ENCODE data around the gene HERPUD1. TPM values are rescaled to one million over a fixed set of nuclear protein-coding genes. Genes with fewer than 3 reads are reported as not detected.

Gene HERPUD1
- total and polyA plus RNA-seq, 9 of the 15 experiments (the other 6 are each of a cell fraction or from before 2014, with no cell fraction given) = 14.2 to 60.7 (median 37.4) TPM

DNA sequence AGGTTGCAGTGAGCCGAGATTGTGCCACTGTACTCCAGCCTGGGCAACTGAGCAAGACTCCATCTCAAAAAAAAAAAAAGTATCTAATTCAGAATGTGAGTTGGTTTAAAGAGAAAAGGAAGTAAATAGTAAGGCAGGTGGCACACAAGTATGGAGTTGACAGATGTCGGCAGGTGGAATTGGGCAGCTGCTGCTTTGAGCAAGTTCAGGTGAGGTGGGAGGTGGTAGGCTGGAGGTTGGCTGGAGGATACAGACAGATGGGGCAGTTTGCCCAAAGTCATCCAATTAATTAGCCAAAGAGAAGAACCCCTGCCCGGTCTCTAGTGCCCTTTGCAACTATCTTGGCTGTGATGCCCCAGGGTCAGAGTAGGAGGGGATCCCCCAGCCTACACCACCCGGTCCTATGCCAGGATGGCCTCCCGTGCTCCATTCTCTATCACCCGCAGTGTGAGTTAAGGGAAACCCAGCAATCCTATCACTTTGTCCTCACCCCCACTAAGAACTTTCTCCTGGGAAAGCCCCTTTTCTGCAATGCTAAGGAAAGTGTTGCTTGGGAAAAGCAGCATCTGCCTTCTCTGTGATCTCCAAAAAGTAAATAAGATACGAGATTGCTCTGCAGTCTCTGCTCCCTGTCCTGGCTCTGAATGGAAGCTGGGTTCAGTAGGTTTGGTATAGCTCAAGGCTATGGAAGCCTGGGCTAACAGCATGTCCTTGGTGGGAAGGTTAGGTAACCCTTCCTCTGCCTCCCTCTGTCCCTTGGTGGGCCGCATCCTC lies 34.7 kb upstream of the HERPUD1 start:
- Histone ChIP-seq H4K20me1 (replicated peaks; ENCODE audit: control insufficient read depth, insufficient read depth, low read length) (no peaks in the 10 kb centered on the region; the same call in 1 of the 2 replicates), H3K9me3 (replicated peaks; ENCODE audit: control insufficient read depth, insufficient read depth, low read depth, low read length) (no peaks in the 10 kb centered on the region), H3K79me2 (ENCODE audit: control insufficient read depth, insufficient read depth, low read length) (no peaks in the 10 kb centered on the region), H3K4me3 (no peak overlapping the region), H3K9ac (ENCODE audit: insufficient read depth in 1 of 2, low read depth in 2 of 2, low read length in 2 of 2) (no peak overlapping the region), H3K4me1 (replicated peaks in 1 of 2; ENCODE audit: control insufficient read depth in 2 of 2, insufficient read depth in 2 of 2, low read length in 2 of 2) (peaks cover 0 to 3% of the 10 kb centered on the region in 2 experiments; a peak in 1 of 5 replicates), H3K36me3 (ENCODE audit: control insufficient read depth, insufficient read depth, low read length) (no peaks in the 10 kb centered on the region), H3K27me3 (ENCODE audit: control insufficient read depth in 2 of 2, insufficient read depth in 2 of 2, low read length in 2 of 2) (peaks cover 25 to 69% of the 10 kb centered on the region in 2 experiments; a peak in 4 of 5 replicates), H3K9me1 (ENCODE audit: control insufficient read depth, insufficient read depth, low read length) (no peaks in the 10 kb centered on the region), H2AFZ (ENCODE audit: low read depth, low read length) (no peak overlapping the region), H3K4me2 (ENCODE audit: insufficient read depth, low read length) (no peak overlapping the region), H3K27ac (ENCODE audit: extremely low read depth, low read depth, low read length) (no peak overlapping the region)
- no peak for ATAC-seq
- intact Hi-C loops (cut with micrococcal nuclease) (no loop called here), in situ Hi-C loops (cut with MboI) (no loop called here)
- no TSS peak for BruUV-seq (replicated peaks)
- no peak for DNase-seq (ENCODE audit: extremely low read depth in 1 of 4, low spot score in 3 of 4)
- CTCF ChIA-PET (ENCODE audit: low intra/inter-chr PET ratio) = no interaction called here
- WGBS (ENCODE audit: insufficient coverage, low coverage, missing lambda C conversion rate) = 4% methylated on average over 8 of the region's 8 CpGs
- no peak for FAIRE-seq
- POLR2A ChIA-PET = interaction anchor here (0.7 to 0.9 kb wide), 5 partner anchors 15 to 83 kb away, joined by 3 to 4 read pairs (median 3); no protein-coding TSS in a partner anchor
- no peak for TF ChIP-seq ZKSCAN8 (CRISPR knock-in tag; IDR thresholded peaks at IDR 0.05)
- TF ChIP-seq, protein P1, sequence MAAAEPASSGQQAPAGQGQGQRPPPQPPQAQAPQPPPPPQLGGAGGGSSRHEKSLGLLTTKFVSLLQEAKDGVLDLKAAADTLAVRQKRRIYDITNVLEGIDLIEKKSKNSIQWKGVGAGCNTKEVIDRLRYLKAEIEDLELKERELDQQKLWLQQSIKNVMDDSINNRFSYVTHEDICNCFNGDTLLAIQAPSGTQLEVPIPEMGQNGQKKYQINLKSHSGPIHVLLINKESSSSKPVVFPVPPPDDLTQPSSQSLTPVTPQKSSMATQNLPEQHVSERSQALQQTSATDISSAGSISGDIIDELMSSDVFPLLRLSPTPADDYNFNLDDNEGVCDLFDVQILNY (CRISPR knock-in tag; IDR thresholded peaks at IDR 0.05) = no peak
- TF ChIP-seq, protein P2, sequence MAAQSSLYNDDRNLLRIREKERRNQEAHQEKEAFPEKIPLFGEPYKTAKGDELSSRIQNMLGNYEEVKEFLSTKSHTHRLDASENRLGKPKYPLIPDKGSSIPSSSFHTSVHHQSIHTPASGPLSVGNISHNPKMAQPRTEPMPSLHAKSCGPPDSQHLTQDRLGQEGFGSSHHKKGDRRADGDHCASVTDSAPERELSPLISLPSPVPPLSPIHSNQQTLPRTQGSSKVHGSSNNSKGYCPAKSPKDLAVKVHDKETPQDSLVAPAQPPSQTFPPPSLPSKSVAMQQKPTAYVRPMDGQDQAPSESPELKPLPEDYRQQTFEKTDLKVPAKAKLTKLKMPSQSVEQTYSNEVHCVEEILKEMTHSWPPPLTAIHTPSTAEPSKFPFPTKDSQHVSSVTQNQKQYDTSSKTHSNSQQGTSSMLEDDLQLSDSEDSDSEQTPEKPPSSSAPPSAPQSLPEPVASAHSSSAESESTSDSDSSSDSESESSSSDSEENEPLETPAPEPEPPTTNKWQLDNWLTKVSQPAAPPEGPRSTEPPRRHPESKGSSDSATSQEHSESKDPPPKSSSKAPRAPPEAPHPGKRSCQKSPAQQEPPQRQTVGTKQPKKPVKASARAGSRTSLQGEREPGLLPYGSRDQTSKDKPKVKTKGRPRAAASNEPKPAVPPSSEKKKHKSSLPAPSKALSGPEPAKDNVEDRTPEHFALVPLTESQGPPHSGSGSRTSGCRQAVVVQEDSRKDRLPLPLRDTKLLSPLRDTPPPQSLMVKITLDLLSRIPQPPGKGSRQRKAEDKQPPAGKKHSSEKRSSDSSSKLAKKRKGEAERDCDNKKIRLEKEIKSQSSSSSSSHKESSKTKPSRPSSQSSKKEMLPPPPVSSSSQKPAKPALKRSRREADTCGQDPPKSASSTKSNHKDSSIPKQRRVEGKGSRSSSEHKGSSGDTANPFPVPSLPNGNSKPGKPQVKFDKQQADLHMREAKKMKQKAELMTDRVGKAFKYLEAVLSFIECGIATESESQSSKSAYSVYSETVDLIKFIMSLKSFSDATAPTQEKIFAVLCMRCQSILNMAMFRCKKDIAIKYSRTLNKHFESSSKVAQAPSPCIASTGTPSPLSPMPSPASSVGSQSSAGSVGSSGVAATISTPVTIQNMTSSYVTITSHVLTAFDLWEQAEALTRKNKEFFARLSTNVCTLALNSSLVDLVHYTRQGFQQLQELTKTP (IDR thresholded peaks at IDR 0.05; ENCODE audit: low read depth in 1 of 2, partially characterized antibody in 2 of 2) = no peak
- TF ChIP-seq DMBX1 (CRISPR knock-in tag; IDR thresholded peaks at IDR 0.05; ENCODE audit: borderline replicate concordance) = no peak
- TF ChIP-seq HDAC3 (IDR thresholded peaks at IDR 0.05; ENCODE audit: borderline replicate concordance, partially characterized antibody) = no peak
- TF ChIP-seq POLR3G (IDR thresholded peaks at IDR 0.05; ENCODE audit: extremely low read depth, insufficient read length, insufficient replicate concordance) = no peak
- no peak for TF ChIP-seq KAT2B (IDR thresholded peaks at IDR 0.05; ENCODE audit: low read depth, low read length)
- no peak for TF ChIP-seq NR2F6 (CRISPR knock-in tag; IDR thresholded peaks at IDR 0.05)
- no peak for TF ChIP-seq KDM4B (IDR thresholded peaks at IDR 0.05; ENCODE audit: borderline replicate concordance in 2 of 2, low read depth in 1 of 2)
- TF ChIP-seq E2F3 (CRISPR knock-in tag; IDR thresholded peaks at IDR 0.05) = no peak
- no peak for TF ChIP-seq BACH1 (tag; IDR thresholded peaks at IDR 0.05)
- TF ChIP-seq, protein P3, sequence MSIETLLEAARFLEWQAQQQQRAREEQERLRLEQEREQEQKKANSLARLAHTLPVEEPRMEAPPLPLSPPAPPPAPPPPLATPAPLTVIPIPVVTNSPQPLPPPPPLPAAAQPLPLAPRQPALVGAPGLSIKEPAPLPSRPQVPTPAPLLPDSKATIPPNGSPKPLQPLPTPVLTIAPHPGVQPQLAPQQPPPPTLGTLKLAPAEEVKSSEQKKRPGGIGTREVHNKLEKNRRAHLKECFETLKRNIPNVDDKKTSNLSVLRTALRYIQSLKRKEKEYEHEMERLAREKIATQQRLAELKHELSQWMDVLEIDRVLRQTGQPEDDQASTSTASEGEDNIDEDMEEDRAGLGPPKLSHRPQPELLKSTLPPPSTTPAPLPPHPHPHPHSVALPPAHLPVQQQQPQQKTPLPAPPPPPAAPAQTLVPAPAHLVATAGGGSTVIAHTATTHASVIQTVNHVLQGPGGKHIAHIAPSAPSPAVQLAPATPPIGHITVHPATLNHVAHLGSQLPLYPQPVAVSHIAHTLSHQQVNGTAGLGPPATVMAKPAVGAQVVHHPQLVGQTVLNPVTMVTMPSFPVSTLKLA (conservative IDR thresholded peaks at IDR 0.05) = no peak
- TF ChIP-seq MED1 (CRISPR knock-in tag; IDR thresholded peaks at IDR 0.05; ENCODE audit: borderline replicate concordance) = no peak
- TF ChIP-seq TCF3 (CRISPR knock-in tag; IDR thresholded peaks at IDR 0.05) = no peak
- no peak for TF ChIP-seq POU5F1 (IDR thresholded peaks at IDR 0.05; ENCODE audit: borderline replicate concordance, low read depth, low read length, partially characterized antibody)
